Inflammatory macrophage treated with lipopolysaccharide for 4 hours (primary cell): ENCODE measurements around the gene SPINK4.

Experiments used
- DNase-seq: peaks from one replicate; pipeline ENCODE4 v3.0.0-alpha.2; 2020

SPINK4 gene

DNA sequence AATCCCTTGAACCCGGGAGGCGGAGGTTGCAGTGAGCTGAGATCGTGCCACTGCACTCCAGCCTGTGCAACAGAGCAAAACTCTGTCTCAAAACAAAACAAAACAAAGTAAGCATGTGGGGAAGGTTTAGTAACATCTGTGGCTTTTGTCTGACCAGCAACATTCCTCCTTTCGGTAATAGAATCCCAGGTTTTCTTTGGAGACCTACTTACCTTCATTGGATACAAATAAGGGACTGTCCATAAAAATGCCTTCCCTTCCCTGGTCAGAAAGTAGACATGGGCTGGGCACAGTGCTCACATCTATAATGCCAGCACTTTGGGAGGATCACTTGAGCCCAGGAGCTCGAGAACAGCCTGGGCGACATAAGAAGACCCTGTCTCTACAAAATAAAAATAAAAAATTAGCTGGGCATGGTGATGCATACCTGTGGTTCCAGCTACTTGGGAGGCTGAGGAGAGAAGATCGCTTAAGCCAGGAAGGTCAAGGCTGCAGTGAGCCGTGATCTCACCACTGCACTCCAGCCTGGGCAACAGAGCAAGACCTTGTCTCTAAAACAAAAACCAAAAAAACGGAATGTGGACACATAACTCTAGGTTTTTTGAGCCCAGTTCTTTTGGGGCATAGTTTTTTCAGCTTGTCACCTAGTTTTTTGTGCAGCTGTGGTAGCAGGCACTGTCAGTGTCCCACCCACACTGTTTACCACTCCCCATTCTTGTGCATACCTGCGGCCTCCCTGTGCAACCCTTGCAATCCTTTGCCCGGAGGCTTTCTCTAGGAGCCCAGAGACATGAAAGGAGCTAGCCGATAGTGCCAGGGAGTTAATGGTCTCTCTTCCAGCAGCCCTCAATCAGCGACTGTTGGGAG is 9.0 kb upstream of the SPINK4 start:
- no peak for DNase-seq

GRCh38 chr9:33231623-33231942 is 8.4 kb upstream of the SPINK4 start:
- no peak for DNase-seq

- DNase-seq: no peak
These were observed 7.2 kb upstream of the SPINK4 start for GRCh38 chr9:33232815-33233214.

- DNase-seq: no peak
These were observed 6.2 kb upstream of the SPINK4 start for GRCh38 chr9:33233626-33234342.

- DNase-seq: no peak
These were observed 5.2 kb upstream of the SPINK4 start for GRCh38 chr9:33234511-33235467.

GRCh38 chr9:33236571-33236970 is 3.4 kb upstream of the SPINK4 start:
- DNase-seq: no peak

GRCh38 chr9:33241298-33241697 is 1.3 kb downstream of the SPINK4 start:
- DNase-seq: no peak

- no peak for DNase-seq
These were observed 2.7 kb downstream of the SPINK4 start for GRCh38 chr9:33242609-33243134.

GRCh38 chr9:33244137-33244784 is 4.3 kb downstream of the SPINK4 start:
- DNase-seq: peak; percentile 53

DNA sequence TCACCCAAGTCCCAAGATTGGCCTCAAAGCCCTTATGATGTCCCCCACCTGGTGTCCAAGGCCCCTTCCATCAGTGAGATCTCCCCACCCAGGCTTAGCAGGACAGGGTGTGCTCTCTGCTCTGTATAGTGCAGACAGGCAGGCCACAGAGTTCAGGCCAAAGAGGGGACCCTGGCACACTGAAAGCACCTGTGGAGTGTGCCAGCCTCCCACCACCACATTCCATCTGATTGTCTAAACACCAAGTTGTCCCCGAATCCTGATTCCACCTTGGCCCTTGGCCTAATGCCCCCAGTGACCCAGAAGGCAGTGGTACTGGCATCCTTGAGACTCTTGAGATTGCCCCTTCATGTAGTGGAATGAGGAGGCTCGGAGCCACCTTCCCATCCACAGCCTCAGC is 5.4 kb downstream of the SPINK4 start:
- no peak for DNase-seq

GRCh38 chr9:33246269-33246860 is 6.4 kb downstream of the SPINK4 start:
- no peak for DNase-seq

DNA sequence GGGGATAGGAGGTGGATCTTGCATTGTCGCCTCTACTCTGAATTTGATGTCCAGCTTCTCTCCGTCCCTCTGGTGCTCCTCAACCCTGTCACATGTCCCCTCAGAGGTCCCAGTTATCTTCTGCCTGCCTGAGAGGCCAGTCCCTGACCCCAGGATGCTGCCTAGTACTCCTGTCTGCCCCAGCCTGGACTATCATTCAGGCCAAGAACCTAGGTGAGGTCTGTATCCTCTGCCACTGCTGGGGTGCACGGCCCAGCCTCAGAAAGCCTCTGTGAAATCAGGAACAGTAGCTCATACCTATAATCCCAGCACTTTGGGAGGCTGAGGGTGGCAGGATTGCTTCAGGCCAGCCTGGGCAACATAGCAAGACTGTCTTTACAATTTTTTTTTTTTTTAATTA is 8.6 kb downstream of the SPINK4 start:
- no peak for DNase-seq

DNA sequence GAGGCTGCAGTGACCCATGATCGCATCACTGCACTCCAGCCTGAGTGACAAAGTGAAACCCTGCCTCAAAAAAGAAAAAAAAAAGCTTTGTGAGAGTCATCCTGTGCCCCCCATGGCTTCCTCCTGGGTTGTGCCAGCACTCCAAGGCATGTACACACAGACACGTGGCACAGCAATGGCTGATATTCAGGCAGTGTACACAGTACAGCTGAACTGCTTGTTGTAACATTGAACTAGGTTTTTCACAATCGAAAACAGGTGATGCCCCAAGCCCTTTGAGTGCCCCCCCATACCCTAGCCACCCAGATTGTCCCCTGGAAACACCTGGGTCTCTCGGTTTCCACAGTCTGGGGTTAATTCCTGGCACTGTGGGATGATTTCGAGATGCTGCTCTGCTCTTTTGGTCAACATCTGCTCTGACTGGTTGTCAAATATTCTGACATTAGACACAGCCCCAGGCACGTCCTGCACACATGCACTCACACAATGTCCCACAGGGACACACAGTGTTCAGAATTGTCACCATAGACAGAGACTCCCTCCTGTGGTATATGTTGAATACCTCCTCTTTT is 9.2 kb downstream of the SPINK4 start:
- DNase-seq: no peak

- DNase-seq: no peak
These were observed 10.0 kb downstream of the SPINK4 start for GRCh38 chr9:33249983-33250382.

DNA sequence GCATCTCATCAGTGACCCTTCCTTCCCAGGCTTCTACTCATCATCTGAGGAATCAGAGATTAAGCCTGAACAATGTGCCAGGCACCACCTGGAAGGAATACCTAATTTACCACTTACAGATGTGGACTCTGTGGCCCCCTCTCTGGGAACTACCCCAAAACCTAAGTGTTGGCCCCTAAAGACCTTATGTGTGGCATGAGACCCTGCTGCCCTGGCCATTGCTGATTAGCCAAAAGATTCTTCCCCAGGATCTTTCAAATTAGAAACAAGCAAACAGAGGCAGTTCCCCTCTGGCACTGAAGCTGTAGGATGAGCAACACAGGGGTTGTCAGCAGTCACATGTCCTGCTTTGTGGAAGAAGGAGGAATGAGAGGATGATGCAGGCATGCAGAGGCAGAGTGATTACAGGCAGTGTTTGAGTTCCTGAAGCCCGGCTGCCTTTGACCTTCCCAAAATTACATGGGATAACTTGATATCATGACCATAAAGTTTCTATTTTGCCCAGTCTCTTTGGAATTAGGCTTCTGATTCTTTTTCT is 10.6 kb downstream of the SPINK4 start:
- peak; percentile 80 for DNase-seq

DNA sequence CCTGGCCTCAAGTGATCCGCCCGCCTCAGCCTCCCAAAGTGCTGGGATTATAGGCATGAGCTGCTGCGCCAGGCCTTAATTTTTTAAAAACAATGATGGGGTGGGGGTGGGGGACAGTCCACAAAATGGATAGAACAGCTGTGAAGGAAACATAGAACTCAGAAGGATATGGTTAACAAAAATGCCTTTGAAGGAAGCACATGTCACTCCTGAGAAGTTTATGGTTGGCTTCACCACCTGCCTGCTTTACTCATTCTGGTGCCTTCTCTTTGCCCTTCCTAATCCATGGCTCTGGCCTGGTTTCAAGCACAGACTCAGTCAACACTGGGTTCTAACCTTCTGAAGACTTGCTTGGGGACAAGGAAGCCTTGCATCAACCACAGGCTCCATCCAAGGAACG is 14.2 kb downstream of the SPINK4 start:
- no peak for DNase-seq

DNA sequence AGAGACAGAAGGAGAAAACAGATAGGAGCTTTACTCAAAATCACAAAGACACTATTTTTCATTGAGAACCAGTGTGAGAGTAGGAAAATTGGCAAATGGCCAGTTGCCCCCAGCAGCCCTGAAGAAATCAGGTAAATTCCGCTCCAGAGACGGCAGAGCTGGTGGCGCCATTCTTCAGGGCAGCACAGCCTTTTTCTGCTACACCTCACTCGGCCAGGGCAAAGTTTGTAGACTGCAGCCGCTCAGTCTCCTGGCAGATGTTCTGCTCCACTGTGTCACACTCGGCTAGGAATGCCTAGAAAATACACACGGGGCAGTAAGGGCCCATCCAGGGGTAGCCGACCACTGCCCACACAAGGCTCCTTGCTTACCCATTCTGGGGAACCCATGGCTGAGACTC is 15.0 kb downstream of the SPINK4 start:
- DNase-seq: no peak

- no peak for DNase-seq
These were observed 15.5 kb downstream of the SPINK4 start for GRCh38 chr9:33255471-33255870.

GRCh38 chr9:33256236-33256635 is 16.3 kb downstream of the SPINK4 start:
- DNase-seq: no peak

DNA sequence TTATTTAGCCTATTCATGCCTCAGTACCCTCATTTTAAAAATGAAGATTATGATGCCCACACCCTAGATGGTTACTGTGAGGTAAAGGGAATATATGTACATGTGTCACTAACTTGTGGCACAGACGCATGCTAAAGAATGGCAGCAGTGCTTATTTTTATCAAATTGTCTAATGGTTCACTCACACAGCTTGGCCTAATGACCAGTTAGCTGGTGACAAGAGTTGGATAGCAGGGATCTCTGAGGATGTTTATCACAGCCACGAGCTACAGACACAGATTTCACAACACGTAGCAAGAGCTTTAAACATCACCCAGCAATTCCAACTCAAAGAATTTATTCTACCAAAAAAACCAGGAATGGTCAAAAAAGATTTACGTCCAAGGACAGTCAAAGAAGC is 17.3 kb downstream of the SPINK4 start:
- DNase-seq: no peak

DNA sequence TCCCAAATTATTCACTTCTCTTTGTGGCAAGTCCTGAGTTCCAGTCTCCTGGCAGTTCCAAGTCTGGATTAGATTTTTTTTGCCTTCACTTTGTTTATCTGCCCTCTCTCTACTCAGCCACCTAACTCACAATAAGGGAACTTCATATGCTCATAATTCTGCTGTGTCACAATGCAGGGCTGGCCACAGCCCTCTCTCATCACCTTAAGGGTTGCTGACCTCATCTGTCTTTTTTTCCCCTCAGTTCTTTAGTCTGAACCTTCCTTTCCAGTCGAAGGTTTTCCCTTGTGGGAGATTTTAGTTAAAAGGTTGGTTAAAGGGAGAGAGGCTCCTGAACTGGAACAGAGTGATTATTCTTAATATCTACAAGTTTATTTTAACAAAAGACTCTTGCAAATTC is 20.4 kb downstream of the SPINK4 start:
- no peak for DNase-seq
